K562 (cell line): Measurements from ENCODE around the gene SDCCAG8. TPM values are rescaled to one million over a fixed set of nuclear protein-coding genes. Genes with fewer than 3 reads are reported as not detected.

Source experiments
- ATAC-seq: fragments of 200-7000 bp; cut with Tn5 transposase; 3 replicates; pipeline ENCODE4 v1.9.1; 2020; ENCODE audit warnings: moderate library complexity
- BruUV-seq: library from RNA; stranded (reverse); fragments of 400-500 nt; replicated peaks from 2 replicates; lab custom pipeline; 2021; lab: Mats Ljungman, UMichigan
- CTCF ChIA-PET: fragments of 300-600 bp; formaldehyde crosslinking; extraction: SDS; loops from one replicate; lab custom pipeline; 2021; ENCODE audit warnings: low intra/inter-chr PET ratio; lab: Yijun Ruan, JAX
- POLR2A ChIA-PET: fragments of 300-600, 350-650 bp; sonication (Branson Sonifier 250); formaldehyde crosslinking; extraction: SDS; loops from one replicate; lab custom pipeline; 2021; ENCODE audit warnings: antibody characterized with exemption, inconsistent platforms; lab: Yijun Ruan, JAX
- DNase-seq, 4 experiments: peaks; one replicate each; pipeline versions ENCODE4 v3.0.0 to v3.0.0-alpha.2; 2011 to 2018; ENCODE audit warnings: low spot score in 3 of 4, mixed read lengths in 3 of 4; ENCODE audit errors: extremely low read depth in 1 of 4
- FAIRE-seq: peaks from 2 replicates; lab custom pipeline; 2011; peaks lifted over from hg19 to GRCh38; lab: Jason Lieb, UNC
- H2AFZ ChIP-seq: 2 replicates; pipeline ENCODE4 v1.6.0; 2011; ENCODE audit warnings: low read depth, low read length, control low read depth, inconsistent platforms
- H3K27ac ChIP-seq: fragments of 200-600 bp; 3 replicates; pipeline ENCODE4 v1.8.0; 2011; ENCODE audit warnings: low read depth, mild to moderate bottlenecking, control low read depth, inconsistent platforms, low read length, moderate library complexity, mixed read lengths; ENCODE audit errors: extremely low read depth
- H3K27me3 ChIP-seq, 2 experiments: fragments of 300-600 bp in 1 of 2; 2 replicates in 1 of 2; 3 replicates in 1 of 2; pipeline versions ENCODE4 v1.6.0 to v1.8.0; 2011; ENCODE audit warnings: inconsistent platforms in 2 of 2, low read length in 2 of 2, mild to moderate bottlenecking in 1 of 2, mixed read lengths in 1 of 2, moderate library complexity in 1 of 2; ENCODE audit not compliant: control insufficient read depth in 2 of 2, insufficient read depth in 2 of 2
- H3K36me3 ChIP-seq: fragments of 300-600 bp; 3 replicates; pipeline ENCODE4 v1.8.0; 2011; ENCODE audit warnings: mild to moderate bottlenecking, low read length, inconsistent platforms; ENCODE audit not compliant: control insufficient read depth, insufficient read depth
- H3K4me1 ChIP-seq, 2 experiments: fragments of 200-600 bp in 1 of 2; replicated peaks in 1 of 2; 2 replicates in 1 of 2; 3 replicates in 1 of 2; pipeline versions ENCODE4 v1.5.1 to v1.8.0; 2011; ENCODE audit warnings: inconsistent platforms in 2 of 2, low read length in 2 of 2, mild to moderate bottlenecking in 1 of 2, mixed read lengths in 1 of 2, moderate library complexity in 1 of 2; ENCODE audit not compliant: control insufficient read depth in 2 of 2, insufficient read depth in 2 of 2
- H3K4me2 ChIP-seq: 2 replicates; pipeline ENCODE4 v1.6.1; 2011; ENCODE audit warnings: low read length, control low read depth, inconsistent platforms, mixed read lengths; ENCODE audit not compliant: insufficient read depth
- H3K4me3 ChIP-seq: fragments of 200-600 bp; sonication (generic), shearing (Covaris generic); 2 replicates; pipeline ENCODE4 v1.5.1; 2016; ENCODE audit warnings: control low read depth, inconsistent platforms
- H3K79me2 ChIP-seq: fragments of 200-600 bp; 3 replicates; pipeline ENCODE4 v1.8.0; 2011; ENCODE audit warnings: low read length, inconsistent platforms; ENCODE audit not compliant: control insufficient read depth, insufficient read depth
- H3K9ac ChIP-seq, 2 experiments: 2 replicates each; pipeline versions ENCODE4 v1.6.0 to v1.6.1; 2011; ENCODE audit warnings: low read depth in 2 of 2, low read length in 2 of 2, control low read depth in 1 of 2, inconsistent platforms in 1 of 2, mild to moderate bottlenecking in 1 of 2, mixed read lengths in 1 of 2; ENCODE audit not compliant: insufficient read depth in 1 of 2
- H3K9me1 ChIP-seq: one replicate; pipeline ENCODE4 v1.6.0; 2011; ENCODE audit warnings: inconsistent platforms, mild to moderate bottlenecking, low read length, moderate library complexity; ENCODE audit not compliant: control insufficient read depth, insufficient read depth
- H3K9me3 ChIP-seq: replicated peaks from 2 replicates; pipeline ENCODE4 v1.5.1; 2011; ENCODE audit warnings: low read depth, low read length, inconsistent platforms; ENCODE audit not compliant: control insufficient read depth, insufficient read depth
- H4K20me1 ChIP-seq: replicated peaks from 2 replicates; pipeline ENCODE4 v1.6.1; 2011; ENCODE audit warnings: low read length, inconsistent platforms, mixed read lengths; ENCODE audit not compliant: control insufficient read depth, insufficient read depth
- DPF2 ChIP-seq: fragments of 450-650 bp; IDR thresholded peaks from 2 replicates; pipeline ENCODE4 v1.6.1; 2016
- ID3 ChIP-seq, 2 experiments: fragments of 250-450 bp in 1 of 2; fragments of 450-650 bp in 1 of 2; sonication (Bioruptor Pico) in 1 of 2; IDR thresholded peaks; 2 replicates each; pipeline versions ENCODE4 v1.6.1 to v1.8.0; 2016 to 2021; ENCODE audit warnings: mild to moderate bottlenecking in 2 of 2, moderate library complexity in 2 of 2, missing compliant biosample characterization in 1 of 2, missing genetic modification characterization in 1 of 2
- SMARCA4 ChIP-seq: fragments of 450-650 bp; IDR thresholded peaks from 2 replicates; pipeline ENCODE4 v1.6.1; 2016
- STAT5A ChIP-seq: IDR thresholded peaks from 2 replicates; pipeline ENCODE4 v1.6.1; 2012; ENCODE audit warnings: low read length, inconsistent platforms, borderline replicate concordance
- TBL1XR1 ChIP-seq, 2 experiments: IDR thresholded peaks; 2 replicates each; pipeline ENCODE4 v1.6.1; 2012; ENCODE audit warnings: improper control_type of control experiment in 2 of 2, low read length in 2 of 2, mild to moderate bottlenecking in 1 of 2
- ZBTB1 ChIP-seq: sonication (generic); formaldehyde crosslinking; IDR thresholded peaks from 2 replicates; pipeline ENCODE4 v1.8.1; 2023; ENCODE audit warnings: missing genetic modification reagents, low read depth, mild to moderate bottlenecking, borderline replicate concordance
- ZBTB5 ChIP-seq: fragments of 450-650 bp; IDR thresholded peaks from 2 replicates; pipeline ENCODE4 v1.6.1; 2017; ENCODE audit warnings: antibody characterized with exemption
- ZC3H8 ChIP-seq: fragments of 450-650 bp; IDR thresholded peaks from 2 replicates; pipeline ENCODE4 v1.6.1; 2017
- ZNF224 ChIP-seq: sonication (generic); formaldehyde crosslinking; IDR thresholded peaks from 2 replicates; pipeline ENCODE4 v1.8.0; 2022; ENCODE audit warnings: mild to moderate bottlenecking, missing genetic modification reagents
- ZNF76 ChIP-seq: fragments of 250-450 bp; sonication (Bioruptor Pico); IDR thresholded peaks from 2 replicates; pipeline ENCODE4 v1.4.0; 2020; ENCODE audit warnings: mild to moderate bottlenecking, moderate library complexity, borderline replicate concordance
- ZNF77 ChIP-seq: fragments of 250-450 bp; sonication (Bioruptor Pico); IDR thresholded peaks from 2 replicates; pipeline ENCODE4 v1.5.0; 2020
- ZNF830 ChIP-seq: fragments of 250-450 bp; sonication (Bioruptor Pico); IDR thresholded peaks from 2 replicates; pipeline ENCODE4 v1.5.0; 2021; ENCODE audit warnings: mild to moderate bottlenecking
- WGBS: fragments of 100-300 bp; shearing (Covaris generic); methylation state at CpG from one replicate; pipeline ENCODE4 v1.1.6; 2016; ENCODE audit warnings: low coverage, mixed read lengths; ENCODE audit not compliant: insufficient coverage; ENCODE audit errors: missing lambda C conversion rate; 5-methylcytosine and 5-hydroxymethylcytosine counted together
- in situ Hi-C: fragments of 300-500 bp; cut with MboI; formaldehyde crosslinking; loops from 4 replicates; pipeline ENCODE4 v1.15.0; 2018; ENCODE audit warnings: inconsistent platforms, mixed read lengths
- intact Hi-C: fragments of 100-400 bp; cut with micrococcal nuclease; formaldehyde crosslinking; loops from 2 replicates; pipeline ENCODE4 v1.14.2; 2022
- polyA plus RNA-seq, 8 experiments: library from polyadenylated mRNA; depleted of rRNA in 4 of 8; stranded (reverse) in 5 of 8; unstranded in 3 of 8; fragments of >200 nt; fragmentation: Nextera tagmentation in 2 of 8; fragmentation: Illumina TruSeq in 1 of 8; extraction: Ambion mirVana in 2 of 8; extraction: Trizol in 1 of 8; gene quantifications; 2 replicates each; pipeline versions ENCODE4 v1.2.1 to v1.2.3, GENCODE V29; 2011 to 2014; ENCODE audit warnings: inconsistent platforms in 1 of 8, missing spikeins in 1 of 8
- total RNA-seq, 7 experiments: library from RNA; depleted of rRNA in 6 of 7; stranded (reverse); fragments of >200 nt in 6 of 7; fragmentation: Illumina TruSeq in 2 of 7; extraction: Trizol in 2 of 7; gene quantifications; 2 replicates each; pipeline versions ENCODE4 v1.2.1 to v1.2.3, GENCODE V29; 2011 to 2021; ENCODE audit warnings: low replicate concordance in 1 of 7

Gene SDCCAG8
- total and polyA plus RNA-seq, 9 of the 15 experiments (the other 6 are each of a cell fraction or from before 2014, with no cell fraction given), result 17.9 to 36.7 (median 25.4) TPM

- no peaks in the 10 kb centered on the region for H4K20me1 ChIP-seq
- TF ChIP-seq ID3 (CRISPR knock-in tag; IDR thresholded peaks at IDR 0.05) (no peak), ID3 (tag; IDR thresholded peaks at IDR 0.05) (no peak), TBL1XR1 (IDR thresholded peaks at IDR 0.05; ENCODE audit: low read length in 2 of 2) (no peak), ZNF224 (CRISPR knock-in tag) (no peak), ZBTB1 (CRISPR knock-in tag) (no peak), DPF2 (no peak), ZNF830 (no peak), ZBTB5 (no peak), ZNF76 (CRISPR knock-in tag) (no peak), STAT5A (no peak), ZC3H8 (no peak), ZNF77 (CRISPR knock-in tag) (no peak), SMARCA4 (no peak)
- no peaks in the 10 kb centered on the region for H3K79me2 ChIP-seq
- no peaks in the 10 kb centered on the region for H3K4me1 ChIP-seq
- 25% methylated on average over 2 of the region's 2 CpGs for WGBS
- DNase-seq (no peak), ATAC-seq (peak; percentile 38; the same call in 2 of the 3 replicates), FAIRE-seq (no peak)
- H3K27ac ChIP-seq, result no peak overlapping the region
- BruUV-seq, result no TSS peak
- H3K9ac ChIP-seq, result no peak overlapping the region
- no peaks in the 10 kb centered on the region for H3K9me3 ChIP-seq
- no peaks in the 10 kb centered on the region for H3K27me3 ChIP-seq
- intact Hi-C loops (no loop called here), in situ Hi-C loops (no loop called here)
- no peaks in the 10 kb centered on the region for H3K36me3 ChIP-seq
- no peak overlapping the region for H2AFZ ChIP-seq
- ChIA-PET POLR2A (interaction anchor here (0.8 kb wide), 1 partner anchor 10 kb away, joined by 3 read pairs; no protein-coding TSS in a partner anchor), CTCF (no interaction called here)
- no peaks in the 10 kb centered on the region for H3K9me1 ChIP-seq
- H3K4me2 ChIP-seq, result no peak overlapping the region
- no peak overlapping the region for H3K4me3 ChIP-seq
Measured at GRCh38 chr1:243364330-243364729, 108.5 kb downstream of the SDCCAG8 start.
